Ovary (tissue), 3 donors: ENCODE results near the gene SMARCD3.

Experiments
- POLR2A ChIP-seq: fragments of 450-650 bp; IDR thresholded peaks from one replicate; pipeline ENCODE4 v1.6.1; 2017; ENCODE audit warnings: antibody characterized with exemption, mild to moderate bottlenecking, moderate library complexity
- TF ChIP-seq, protein P1 (sequence below), 3 donors: fragments of 450-650 bp in 2 of 3; fragments of 200-600 bp in 1 of 3; IDR thresholded peaks; one replicate each; pipeline versions ENCODE4 v1.5.1 to v1.8.0; 2016 to 2022; ENCODE audit warnings: antibody characterized with exemption in 3 of 3, mild to moderate bottlenecking in 1 of 3
- donor health status: DM: no; HTN: no; CAD: no.

DNA sequence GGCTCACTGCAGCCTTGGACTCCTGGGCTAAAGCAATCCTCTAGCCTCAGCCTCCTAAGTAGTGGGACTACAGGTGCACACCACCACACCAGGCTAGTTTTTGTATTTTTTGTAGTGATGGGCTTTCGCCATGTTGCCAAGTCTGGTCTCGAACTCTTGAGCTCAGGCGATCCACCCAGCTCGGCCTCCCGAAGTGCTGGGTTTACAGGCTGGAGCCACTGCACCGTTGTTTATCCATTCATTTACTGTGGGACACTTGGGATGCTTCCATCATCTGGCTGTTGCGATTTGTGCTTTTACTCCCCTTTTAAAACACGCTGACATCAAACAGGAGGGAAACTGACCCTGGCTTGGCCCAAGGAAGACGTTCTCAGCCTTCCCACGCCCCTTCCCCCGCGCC, 30.5 kb upstream of the SMARCD3 start:
- TF ChIP-seq, protein P1, sequence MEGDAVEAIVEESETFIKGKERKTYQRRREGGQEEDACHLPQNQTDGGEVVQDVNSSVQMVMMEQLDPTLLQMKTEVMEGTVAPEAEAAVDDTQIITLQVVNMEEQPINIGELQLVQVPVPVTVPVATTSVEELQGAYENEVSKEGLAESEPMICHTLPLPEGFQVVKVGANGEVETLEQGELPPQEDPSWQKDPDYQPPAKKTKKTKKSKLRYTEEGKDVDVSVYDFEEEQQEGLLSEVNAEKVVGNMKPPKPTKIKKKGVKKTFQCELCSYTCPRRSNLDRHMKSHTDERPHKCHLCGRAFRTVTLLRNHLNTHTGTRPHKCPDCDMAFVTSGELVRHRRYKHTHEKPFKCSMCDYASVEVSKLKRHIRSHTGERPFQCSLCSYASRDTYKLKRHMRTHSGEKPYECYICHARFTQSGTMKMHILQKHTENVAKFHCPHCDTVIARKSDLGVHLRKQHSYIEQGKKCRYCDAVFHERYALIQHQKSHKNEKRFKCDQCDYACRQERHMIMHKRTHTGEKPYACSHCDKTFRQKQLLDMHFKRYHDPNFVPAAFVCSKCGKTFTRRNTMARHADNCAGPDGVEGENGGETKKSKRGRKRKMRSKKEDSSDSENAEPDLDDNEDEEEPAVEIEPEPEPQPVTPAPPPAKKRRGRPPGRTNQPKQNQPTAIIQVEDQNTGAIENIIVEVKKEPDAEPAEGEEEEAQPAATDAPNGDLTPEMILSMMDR (IDR thresholded peaks at IDR 0.05): no peak
- TF ChIP-seq POLR2A: no peak
